Measurements from ENCODE around the gene RPA1.

Gene RPA1

DNA sequence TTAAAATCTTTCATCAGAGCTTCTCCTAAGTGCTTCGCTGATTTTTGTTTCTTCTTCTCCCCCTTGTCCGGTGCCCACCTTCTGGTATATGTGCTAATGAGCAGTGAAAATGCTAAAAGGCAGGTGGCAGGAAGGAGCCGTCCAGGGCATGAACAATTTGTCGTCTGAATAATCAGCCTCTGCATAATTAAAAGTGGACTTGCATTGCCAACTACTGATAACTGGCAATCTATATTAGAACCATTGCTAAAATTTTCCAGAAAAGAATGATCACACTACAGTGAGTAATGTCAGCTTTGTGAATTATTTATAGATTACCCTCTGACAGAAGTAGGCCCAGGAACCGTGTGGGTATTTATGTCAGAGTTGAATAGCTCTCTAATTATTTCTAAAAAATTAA, 39.9 kb upstream of the RPA1 start:
- TF ChIP-seq, protein P1, sequence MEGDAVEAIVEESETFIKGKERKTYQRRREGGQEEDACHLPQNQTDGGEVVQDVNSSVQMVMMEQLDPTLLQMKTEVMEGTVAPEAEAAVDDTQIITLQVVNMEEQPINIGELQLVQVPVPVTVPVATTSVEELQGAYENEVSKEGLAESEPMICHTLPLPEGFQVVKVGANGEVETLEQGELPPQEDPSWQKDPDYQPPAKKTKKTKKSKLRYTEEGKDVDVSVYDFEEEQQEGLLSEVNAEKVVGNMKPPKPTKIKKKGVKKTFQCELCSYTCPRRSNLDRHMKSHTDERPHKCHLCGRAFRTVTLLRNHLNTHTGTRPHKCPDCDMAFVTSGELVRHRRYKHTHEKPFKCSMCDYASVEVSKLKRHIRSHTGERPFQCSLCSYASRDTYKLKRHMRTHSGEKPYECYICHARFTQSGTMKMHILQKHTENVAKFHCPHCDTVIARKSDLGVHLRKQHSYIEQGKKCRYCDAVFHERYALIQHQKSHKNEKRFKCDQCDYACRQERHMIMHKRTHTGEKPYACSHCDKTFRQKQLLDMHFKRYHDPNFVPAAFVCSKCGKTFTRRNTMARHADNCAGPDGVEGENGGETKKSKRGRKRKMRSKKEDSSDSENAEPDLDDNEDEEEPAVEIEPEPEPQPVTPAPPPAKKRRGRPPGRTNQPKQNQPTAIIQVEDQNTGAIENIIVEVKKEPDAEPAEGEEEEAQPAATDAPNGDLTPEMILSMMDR (IDR thresholded peaks at IDR 0.05) = no peak

- TF ChIP-seq, protein P1 (IDR thresholded peaks at IDR 0.05) = no peak
Observed at GRCh38 chr17:1792495-1793446, 37.0 kb upstream of the RPA1 start.

DNA sequence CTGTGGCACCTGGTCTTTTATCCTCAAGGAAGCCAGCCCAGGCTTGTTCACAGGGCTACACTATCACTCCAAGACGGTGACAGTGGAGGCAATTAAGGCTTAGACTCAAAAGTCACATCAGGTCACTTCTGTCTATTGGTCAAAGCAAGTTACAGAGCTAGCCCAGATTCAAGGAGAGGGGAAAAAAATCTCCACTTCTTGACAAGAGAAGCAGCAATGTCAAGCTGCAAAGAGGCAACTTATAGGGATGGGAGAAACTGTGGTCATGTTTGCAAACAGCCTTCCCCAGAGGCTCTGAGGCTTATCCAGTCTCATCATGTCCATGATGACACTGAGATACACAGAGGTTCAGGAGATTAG, 36.4 kb upstream of the RPA1 start:
- TF ChIP-seq, protein P1 (IDR thresholded peaks at IDR 0.05) = no peak

GRCh38 chr17:1796800-1797199, 33.0 kb upstream of the RPA1 start:
- TF ChIP-seq, protein P1 (IDR thresholded peaks at IDR 0.05) = no peak

- TF ChIP-seq, protein P1 (IDR thresholded peaks at IDR 0.05) = no peak
Observed at GRCh38 chr17:1797323-1797722, 32.5 kb upstream of the RPA1 start.

DNA sequence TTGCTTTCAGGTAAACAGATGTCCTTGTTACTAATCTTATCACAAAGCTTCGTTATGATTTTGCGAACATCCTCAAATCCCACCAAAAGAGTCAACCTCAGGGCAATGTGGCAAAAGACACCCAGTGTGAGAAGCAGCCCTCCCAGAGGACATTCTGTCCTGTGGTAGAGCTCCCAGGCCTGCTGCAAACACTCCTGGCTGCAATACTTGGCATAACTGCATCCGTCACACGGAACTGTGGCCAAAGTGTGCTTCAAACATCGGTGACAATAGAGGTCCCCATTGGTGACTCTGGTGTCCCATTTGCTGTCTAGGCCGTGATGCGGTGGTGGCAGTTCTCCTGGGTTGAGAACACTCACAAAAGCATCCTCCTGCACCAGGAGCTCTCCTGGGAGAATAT, 29.6 kb upstream of the RPA1 start:
- TF ChIP-seq, protein P1 (IDR thresholded peaks at IDR 0.05) = no peak

- TF ChIP-seq, protein P1 (IDR thresholded peaks at IDR 0.05) = no peak
Observed at GRCh38 chr17:1800712-1801111, 29.1 kb upstream of the RPA1 start.
